Measurements from ENCODE around the gene CCDC134.

The CCDC134 gene

GRCh38 chr22:41800348-41801146 is at the start of gene CCDC134 (continued):
- TF ChIP-seq HIC1 (tag by site-specific recombination; IDR thresholded peaks at IDR 0.05) (peak; percentile 98), ZNF2 (tag by site-specific recombination; IDR thresholded peaks at IDR 0.05) (peak; percentile 68; the same call in 1 of the 2 replicates), OSR2 (tag by site-specific recombination; IDR thresholded peaks at IDR 0.05) (no peak), REPIN1 (tag by site-specific recombination; IDR thresholded peaks at IDR 0.05; ENCODE audit: low read depth) (no peak), ZNF324 (tag by site-specific recombination; IDR thresholded peaks at IDR 0.05) (0 out of 2 replicates have a peak, but pooled peaks have one; percentile 40), ZNF76 (tag by site-specific recombination; IDR thresholded peaks at IDR 0.05; ENCODE audit: borderline replicate concordance, low read depth) (peak; percentile 20; the same call in 1 of the 2 replicates), SCRT2 (tag by site-specific recombination; IDR thresholded peaks at IDR 0.05) (peak; percentile 98), ZBTB6 (tag by site-specific recombination; IDR thresholded peaks at IDR 0.05) (peak; percentile 98), SP3 (tag by site-specific recombination; IDR thresholded peaks at IDR 0.05) (peak; percentile 61), ZNF660 (tag by site-specific recombination; IDR thresholded peaks at IDR 0.05) (0 out of 2 replicates have a peak, but pooled peaks have one; percentile 6), ZFHX2 (tag by site-specific recombination; conservative IDR thresholded peaks at IDR 0.05) (peak; percentile 80)

- TF ChIP-seq ZBTB10 (tag by site-specific recombination; IDR thresholded peaks at IDR 0.05) (no peak), ZNF155 (tag by site-specific recombination; IDR thresholded peaks at IDR 0.05) (no peak), ZNF837 (tag by site-specific recombination; IDR thresholded peaks at IDR 0.05) (no peak), ZNF544 (tag by site-specific recombination; IDR thresholded peaks at IDR 0.05) (no peak), KLF10 (tag by site-specific recombination; IDR thresholded peaks at IDR 0.05) (no peak), ZNF280D (tag by site-specific recombination; IDR thresholded peaks at IDR 0.05) (no peak), ZNF2 (tag by site-specific recombination; IDR thresholded peaks at IDR 0.05) (no peak), SCRT1 (tag by site-specific recombination; IDR thresholded peaks at IDR 0.05; ENCODE audit: borderline replicate concordance) (no peak), ZNF24 (tag by site-specific recombination; IDR thresholded peaks at IDR 0.05) (no peak), ZSCAN5A (tag by site-specific recombination; IDR thresholded peaks at IDR 0.05) (no peak), PRDM1 (tag by site-specific recombination; IDR thresholded peaks at IDR 0.05) (no peak), ZBTB21 (tag by site-specific recombination; IDR thresholded peaks at IDR 0.05) (no peak)
- Histone ChIP-seq H3K27ac (ENCODE audit: extremely low read depth, low read depth, low read length) (no peak overlapping the region), H3K9me3 (ENCODE audit: control insufficient read depth, insufficient read depth, low read depth, low read length) (no peaks in the 10 kb centered on the region), H3K36me3 (ENCODE audit: control insufficient read depth in 2 of 2, insufficient read depth in 1 of 2, low read length in 2 of 2) (no peaks in the 10 kb centered on the region), H3K4me1 (ENCODE audit: control insufficient read depth, insufficient read depth, low read length) (no peaks in the 10 kb centered on the region), H3K4me3 (ENCODE audit: low read depth, low read length) (no peak overlapping the region)
- ChIA-PET POLR2A (no interaction called here), CTCF (interaction anchor here (0.8 to 2.5 kb wide), 2 partner anchors 11 to 12 kb away, joined by 3 to 8 read pairs; no protein-coding TSS in a partner anchor)
Measured at GRCh38 chr22:41752011-41752970, 48.2 kb upstream of the CCDC134 start.

Measured in HEK293 (cell line).